ENCODE measurements around the gene SRSF3.
"Not testable (repeated sequence)": the region's sequence is repeated elsewhere in the genome, so short reads cannot be mapped to it uniquely, and the experiment has no call there.

SRSF3 gene

GRCh38 chr6:36650848-36651478, 56.8 kb downstream of the SRSF3 start:
- no peak for DNase-seq (ENCODE audit: low spot score)
- no peak for TF ChIP-seq CTCF (IDR thresholded peaks at IDR 0.05)
- Histone ChIP-seq H3K4me3 (no peak overlapping the region), H3K27ac (no peak overlapping the region)

- Histone ChIP-seq H3K4me3 (no peak overlapping the region), H3K27ac (no peak overlapping the region)
- no peak for DNase-seq (ENCODE audit: low spot score)
- TF ChIP-seq CTCF (IDR thresholded peaks at IDR 0.05) = no peak
Observed at GRCh38 chr6:36651659-36652379, 57.7 kb downstream of the SRSF3 start.

GRCh38 chr6:36654469-36654868, 60.3 kb downstream of the SRSF3 start:
- H3K27ac ChIP-seq; H3K4me3 ChIP-seq; DNase-seq (ENCODE audit: low spot score): not testable (repeated sequence)
